H9 (cell line): ENCODE results near the gene RASA4. TPM values are rescaled to one million over a fixed set of nuclear protein-coding genes. Genes with fewer than 3 reads are reported as not detected.
"Not testable (repeated sequence)": the region's sequence is repeated elsewhere in the genome, so short reads cannot be mapped to it uniquely, and the experiment has no call there.

Experiments
- DNase-seq: peaks from one replicate; pipeline ENCODE4 v3.0.0-alpha.2; 2017
- H2AFZ ChIP-seq: one replicate; pipeline ENCODE4 v1.6.1; 2013; ENCODE audit warnings: mild to moderate bottlenecking, low read length, control low read depth, moderate library complexity
- H2AK5ac ChIP-seq: 2 replicates; pipeline ENCODE4 v1.6.1; 2013; ENCODE audit warnings: low read length, control low read depth, mixed read lengths; ENCODE audit not compliant: insufficient read length
- H2BK120ac ChIP-seq: one replicate; pipeline ENCODE4 v1.6.1; 2013; ENCODE audit warnings: low read depth, mild to moderate bottlenecking, low read length, control low read depth, inconsistent platforms; ENCODE audit not compliant: poor library complexity, severe bottlenecking
- H2BK12ac ChIP-seq: 2 replicates; pipeline ENCODE4 v1.6.1; 2013; ENCODE audit warnings: low read length, control low read depth, mixed read lengths, low read depth; ENCODE audit not compliant: insufficient read length
- H2BK15ac ChIP-seq: 2 replicates; pipeline ENCODE4 v1.6.1; 2013; ENCODE audit warnings: low read depth, low read length, control low read depth
- H2BK20ac ChIP-seq: one replicate; pipeline ENCODE4 v1.6.1; 2013; ENCODE audit warnings: low read depth, mild to moderate bottlenecking, low read length, control low read depth, inconsistent platforms; ENCODE audit not compliant: poor library complexity, severe bottlenecking
- H2BK5ac ChIP-seq: 2 replicates; pipeline ENCODE4 v1.6.1; 2013; ENCODE audit warnings: low read length, control low read depth, mixed read lengths; ENCODE audit not compliant: insufficient read length
- H3K14ac ChIP-seq: 2 replicates; pipeline ENCODE4 v1.6.1; 2013; ENCODE audit warnings: low read length, control low read depth; ENCODE audit not compliant: insufficient read depth
- H3K18ac ChIP-seq: 2 replicates; pipeline ENCODE4 v1.6.1; 2013; ENCODE audit warnings: low read depth, mild to moderate bottlenecking, mixed read lengths, low read length, control low read depth; ENCODE audit not compliant: insufficient read length
- H3K23ac ChIP-seq: 2 replicates; pipeline ENCODE4 v1.6.1; 2013; ENCODE audit warnings: low read length, control low read depth, mixed read lengths, low read depth; ENCODE audit not compliant: insufficient read length
- H3K23me2 ChIP-seq: 2 replicates; pipeline ENCODE4 v1.6.1; 2013; ENCODE audit warnings: low read depth, mild to moderate bottlenecking, mixed read lengths, low read length, control low read depth; ENCODE audit not compliant: insufficient read length, poor library complexity, severe bottlenecking
- H3K27ac ChIP-seq: 2 replicates; pipeline ENCODE4 v1.5.1; 2013; ENCODE audit warnings: low read length, control low read depth, mixed read lengths, low read depth; ENCODE audit not compliant: insufficient read length
- H3K27me3 ChIP-seq: 2 replicates; pipeline ENCODE4 v1.6.1; 2013; ENCODE audit warnings: low read length, control low read depth, inconsistent platforms; ENCODE audit not compliant: insufficient read depth
- H3K4ac ChIP-seq: 2 replicates; pipeline ENCODE4 v1.6.1; 2013; ENCODE audit warnings: low read depth, mild to moderate bottlenecking, control low read depth, inconsistent platforms, low read length, moderate library complexity
- H3K4me1 ChIP-seq: 2 replicates; pipeline ENCODE4 v1.6.1; 2013; ENCODE audit warnings: low read length, control low read depth, inconsistent platforms; ENCODE audit not compliant: insufficient read depth
- H3K4me2 ChIP-seq: 2 replicates; pipeline ENCODE4 v1.6.1; 2013; ENCODE audit warnings: low read length, control low read depth, mixed read lengths; ENCODE audit not compliant: insufficient read length, insufficient read depth
- H3K56ac ChIP-seq: 2 replicates; pipeline ENCODE4 v1.6.1; 2013; ENCODE audit warnings: low read depth, mild to moderate bottlenecking, mixed read lengths, low read length, control low read depth; ENCODE audit not compliant: insufficient read length
- H3K79me1 ChIP-seq: 2 replicates; pipeline ENCODE4 v1.6.1; 2013; ENCODE audit warnings: low read depth, mild to moderate bottlenecking, moderate library complexity, low read length, control low read depth, inconsistent platforms; ENCODE audit not compliant: insufficient read depth, poor library complexity, severe bottlenecking
- H3K79me2 ChIP-seq: 2 replicates; pipeline ENCODE4 v1.6.1; 2013; ENCODE audit warnings: low read length, control low read depth, inconsistent platforms; ENCODE audit not compliant: insufficient read depth
- H3K9ac ChIP-seq: 2 replicates; pipeline ENCODE4 v1.6.1; 2013; ENCODE audit warnings: low read length, control low read depth, mixed read lengths; ENCODE audit not compliant: insufficient read length; ENCODE audit errors: extremely low read depth
- H3K9me3 ChIP-seq: one replicate; pipeline ENCODE4 v1.6.1; 2013; ENCODE audit warnings: low read depth, low read length, inconsistent platforms; ENCODE audit not compliant: control insufficient read depth
- H3T11ph ChIP-seq: one replicate; pipeline ENCODE4 v1.6.1; 2013; ENCODE audit warnings: mild to moderate bottlenecking, low read length, control low read depth, inconsistent platforms
- H4K20me1 ChIP-seq: one replicate; pipeline ENCODE4 v1.6.1; 2013; ENCODE audit not compliant: control insufficient read depth, insufficient read length, insufficient read depth
- H4K5ac ChIP-seq: 2 replicates; pipeline ENCODE4 v1.6.1; 2013; ENCODE audit warnings: low read depth, mild to moderate bottlenecking, mixed read lengths, low read length, control low read depth; ENCODE audit not compliant: insufficient read length
- H4K8ac ChIP-seq: replicated peaks from 2 replicates; pipeline ENCODE4 v1.6.1; 2013; ENCODE audit warnings: low read length, control low read depth, mixed read lengths, low read depth; ENCODE audit not compliant: insufficient read length
- H4K91ac ChIP-seq: 2 replicates; pipeline ENCODE4 v1.6.1; 2013; ENCODE audit warnings: low read depth, mild to moderate bottlenecking, moderate library complexity, mixed read lengths, low read length, control low read depth; ENCODE audit not compliant: insufficient read length
- H3K27ac Mint-ChIP-seq, 3 experiments: 2 replicates in 2 of 3; 3 replicates in 1 of 3; pipeline ENCODE4 v1.8.0; 2020 to 2021; ENCODE audit warnings: mixed read lengths in 3 of 3, mild to moderate bottlenecking in 1 of 3, moderate library complexity in 1 of 3
- H3K27me3 Mint-ChIP-seq: 2 replicates; pipeline ENCODE4 v1.8.0; 2021; ENCODE audit warnings: low read depth, mild to moderate bottlenecking, moderate library complexity, mixed read lengths
- H3K36me3 Mint-ChIP-seq, 3 experiments: 2 replicates in 2 of 3; 3 replicates in 1 of 3; pipeline ENCODE4 v1.8.0; 2020 to 2021; ENCODE audit warnings: low read depth in 3 of 3, mixed read lengths in 3 of 3; ENCODE audit not compliant: insufficient read depth in 1 of 3
- H3K4me1 Mint-ChIP-seq, 2 experiments: 2 replicates each; pipeline ENCODE4 v1.8.0; 2020; ENCODE audit warnings: mixed read lengths in 2 of 2
- H3K4me3 Mint-ChIP-seq, 2 experiments: 2 replicates in 1 of 2; 3 replicates in 1 of 2; pipeline ENCODE4 v1.8.0; 2020 to 2021; ENCODE audit warnings: mild to moderate bottlenecking in 2 of 2, mixed read lengths in 2 of 2, moderate library complexity in 1 of 2
- H3K9me3 Mint-ChIP-seq, 2 experiments: 2 replicates in 1 of 2; 3 replicates in 1 of 2; pipeline ENCODE4 v1.8.0; 2020; ENCODE audit warnings: mild to moderate bottlenecking in 2 of 2, mixed read lengths in 2 of 2, moderate library complexity in 1 of 2
- WGBS: extraction: QIAGEN DNeasy Blood & Tissue Kit; methylation state at CpG from one replicate; pipeline ENCODE4 v1.1.7; 2013; ENCODE audit warnings: missing lambda C conversion rate, low lambda C conversion rate, mixed read lengths; ENCODE audit not compliant: insufficient read length; ENCODE audit errors: extremely low coverage; 5-methylcytosine and 5-hydroxymethylcytosine counted together
- total RNA-seq: library from RNA; stranded (reverse); gene quantifications from 2 replicates; pipeline ENCODE4 v1.2.1, GENCODE V29; 2021

The RASA4 gene
- total RNA-seq, 1 experiment from 2014 or later = 10.0 TPM

- not testable (repeated sequence) for H3K56ac ChIP-seq, H3K4me3 Mint-ChIP-seq, H2AK5ac ChIP-seq, H3K14ac ChIP-seq, H3K4me1 Mint-ChIP-seq, H3K9ac ChIP-seq, H4K8ac ChIP-seq, H4K20me1 ChIP-seq, H3K27me3 ChIP-seq, H3K18ac ChIP-seq, H2BK120ac ChIP-seq, H3K27me3 Mint-ChIP-seq, H3K79me1 ChIP-seq, H4K91ac ChIP-seq, DNase-seq, H3K27ac Mint-ChIP-seq, H3K23ac ChIP-seq, H3K4ac ChIP-seq, H4K5ac ChIP-seq, H3K9me3 Mint-ChIP-seq, H3T11ph ChIP-seq, H2BK5ac ChIP-seq, H3K79me2 ChIP-seq, H2BK20ac ChIP-seq, H3K4me2 ChIP-seq, H3K9me3 ChIP-seq, H3K4me1 ChIP-seq, H3K27ac ChIP-seq, H3K36me3 Mint-ChIP-seq, H2BK12ac ChIP-seq, H2BK15ac ChIP-seq, H3K23me2 ChIP-seq, H2AFZ ChIP-seq
- WGBS = no CpG with 5 or more reads among the region's 12 CpGs
These were observed 71.3 kb downstream of the RASA4 start for GRCh38 chr7:102545288-102545687.

- not testable (repeated sequence) for H3K56ac ChIP-seq, H3K9me3 ChIP-seq, H3K27me3 Mint-ChIP-seq, H3K79me2 ChIP-seq, H3K36me3 Mint-ChIP-seq, H3K79me1 ChIP-seq, H3K23me2 ChIP-seq, H3K23ac ChIP-seq, H4K20me1 ChIP-seq, H2AK5ac ChIP-seq, DNase-seq, H3K9ac ChIP-seq, H4K5ac ChIP-seq, H4K91ac ChIP-seq, H2BK5ac ChIP-seq, H3K9me3 Mint-ChIP-seq, H3K4me3 Mint-ChIP-seq, H3T11ph ChIP-seq, H2BK20ac ChIP-seq, H3K4ac ChIP-seq, H4K8ac ChIP-seq, H3K14ac ChIP-seq, H3K27me3 ChIP-seq, H3K4me1 Mint-ChIP-seq, H3K27ac ChIP-seq, H2BK120ac ChIP-seq, H2BK15ac ChIP-seq, H2BK12ac ChIP-seq, H3K4me2 ChIP-seq, H3K18ac ChIP-seq, H3K4me1 ChIP-seq, H2AFZ ChIP-seq, H3K27ac Mint-ChIP-seq
- no CpG with 5 or more reads among the region's 1 CpG for WGBS
These were observed 72.2 kb downstream of the RASA4 start for GRCh38 chr7:102544372-102544771.
